ENCODE data around the gene ZYG11B. TPM values are rescaled to one million over a fixed set of nuclear protein-coding genes. Genes with fewer than 3 reads are reported as not detected.
"Not testable (repeated sequence)": the region's sequence is repeated elsewhere in the genome, so short reads cannot be mapped to it uniquely, and the experiment has no call there.

ZYG11B gene
- total RNA-seq, 4 donors from 2014 or later = 27.5 to 38.5 (median 33.0) TPM

- no peak for DNase-seq (ENCODE audit: low spot score in 2 of 2)
- H3K9me3 ChIP-seq = no peaks in the 10 kb centered on the region
- 100% methylated on average over 1 of the region's 4 CpGs for WGBS
- TF ChIP-seq POLR2AphosphoS5 (IDR thresholded peaks at IDR 0.05) (no peak), POLR2A (IDR thresholded peaks at IDR 0.05) (no peak), EP300 (IDR thresholded peaks at IDR 0.05) (no peak), CTCF (IDR thresholded peaks at IDR 0.05) (no peak)
- no peak overlapping the region for H3K4me3 ChIP-seq
- H3K4me1 ChIP-seq = peaks cover 9% of the 10 kb centered on the region
- H3K36me3 ChIP-seq = peaks cover 31% of the 10 kb centered on the region
- no peaks in the 10 kb centered on the region for H3K27me3 ChIP-seq
- H3K27ac ChIP-seq = no peak overlapping the region
These were observed 33.6 kb upstream of the ZYG11B start for GRCh38 chr1:52692697-52693096.

- H3K4me3 ChIP-seq; H3K9me3 ChIP-seq; DNase-seq (ENCODE audit: low spot score in 2 of 2); H3K27ac ChIP-seq; H3K27me3 ChIP-seq: not testable (repeated sequence)
- Histone ChIP-seq H3K4me1 (peaks cover 12% of the 10 kb centered on the region), H3K36me3 (peaks cover 25% of the 10 kb centered on the region)
- WGBS = 98% methylated on average over 10 of the region's 10 CpGs
These were observed 32.9 kb upstream of the ZYG11B start for GRCh38 chr1:52693351-52693750.

- no peak for DNase-seq (ENCODE audit: low spot score in 2 of 2)
- no peaks in the 10 kb centered on the region for H3K27me3 ChIP-seq
- TF ChIP-seq EP300 (IDR thresholded peaks at IDR 0.05) (no peak), CTCF (IDR thresholded peaks at IDR 0.05) (no peak), POLR2AphosphoS5 (IDR thresholded peaks at IDR 0.05) (no peak), POLR2A (IDR thresholded peaks at IDR 0.05) (no peak)
- 95% methylated on average over 1 of the region's 1 CpG for WGBS
- no peak overlapping the region for H3K4me3 ChIP-seq
- no peak overlapping the region for H3K27ac ChIP-seq
- peaks cover 17% of the 10 kb centered on the region for H3K4me1 ChIP-seq
- no peaks in the 10 kb centered on the region for H3K9me3 ChIP-seq
- peaks cover 21% of the 10 kb centered on the region for H3K36me3 ChIP-seq
These were observed 32.4 kb upstream of the ZYG11B start for GRCh38 chr1:52693843-52694242.

- Histone ChIP-seq H3K9me3 (no peaks in the 10 kb centered on the region), H3K27me3 (no peaks in the 10 kb centered on the region), H3K4me1 (peaks cover 19% of the 10 kb centered on the region), H3K27ac (no peak overlapping the region), H3K36me3 (peaks cover 17% of the 10 kb centered on the region), H3K4me3 (no peak overlapping the region)
- TF ChIP-seq POLR2A (IDR thresholded peaks at IDR 0.05) (no peak), EP300 (IDR thresholded peaks at IDR 0.05) (no peak), CTCF (IDR thresholded peaks at IDR 0.05) (no peak), POLR2AphosphoS5 (IDR thresholded peaks at IDR 0.05) (no peak)
- no peak for DNase-seq (ENCODE audit: low spot score in 2 of 2)
- WGBS = 92% methylated on average over 7 of the region's 7 CpGs
These were observed 30.6 kb upstream of the ZYG11B start for GRCh38 chr1:52695627-52696026.

GRCh38 chr1:52697795-52698674, 28.2 kb upstream of the ZYG11B start, which contains the start of gene COA7:
TSS of gene COA7 (minus strand) at chr1:52698347. CDS start at chr1:52698326, 21 bp downstream.
- Histone ChIP-seq H3K27me3 (no peaks in the 10 kb centered on the region), H3K4me1 (peaks cover 24% of the 10 kb centered on the region), H3K4me3 (peak within 1 kb of the TSS; percentile 69), H3K27ac (peak within 1 kb of the TSS; percentile 70), H3K9me3 (no peaks in the 10 kb centered on the region), H3K36me3 (no peaks in the 10 kb centered on the region)
- 3% methylated on average over 40 of the region's 68 CpGs for WGBS
- TF ChIP-seq CTCF (IDR thresholded peaks at IDR 0.05) (no peak), POLR2AphosphoS5 (IDR thresholded peaks at IDR 0.05) (peak in 1 of 3 donors; percentile 84), EP300 (IDR thresholded peaks at IDR 0.05) (no peak), POLR2A (IDR thresholded peaks at IDR 0.05) (no peak)
- peak; percentile 86 to 90 for DNase-seq (ENCODE audit: low spot score in 2 of 2)

Measured in suprapubic skin (tissue), 4 donors.